ENCODE measurements around the gene THPO.

DNA sequence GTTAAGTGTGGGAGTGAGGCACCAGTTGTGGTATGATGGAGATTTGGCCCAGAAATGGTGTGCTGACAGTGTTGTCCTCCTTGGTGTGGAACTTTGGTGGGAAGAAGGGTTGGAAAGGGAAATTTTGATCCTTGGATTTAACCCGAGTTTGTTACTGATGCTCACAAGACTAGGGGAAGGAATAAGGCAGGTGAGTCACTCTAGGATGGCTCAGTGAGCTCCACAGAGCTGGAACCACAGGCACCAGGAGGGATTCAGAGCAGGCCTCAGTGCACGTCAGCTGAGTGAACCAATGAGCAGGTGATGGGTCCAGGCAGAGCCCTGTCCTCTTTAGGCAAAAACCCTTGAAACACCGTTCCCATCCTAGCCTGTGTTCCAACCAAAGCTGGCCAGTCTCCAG lies 13.3 kb upstream of the THPO start:
- TF ChIP-seq TAF1 (IDR thresholded peaks at IDR 0.05; ENCODE audit: low read depth) (no peak), POLR2AphosphoS5 (IDR thresholded peaks at IDR 0.05) (no peak), EP300 (conservative IDR thresholded peaks at IDR 0.05; ENCODE audit: poor library complexity, severe bottlenecking) (no peak), MXI1 (conservative IDR thresholded peaks at IDR 0.05; ENCODE audit: poor library complexity, severe bottlenecking) (no peak), EZH2 (IDR thresholded peaks at IDR 0.05; ENCODE audit: borderline replicate concordance, insufficient read depth, low read length, poor library complexity, severe bottlenecking) (no peak), SMC3 (conservative IDR thresholded peaks at IDR 0.05; ENCODE audit: poor library complexity) (no peak)
- TF ChIP-seq, protein P1, sequence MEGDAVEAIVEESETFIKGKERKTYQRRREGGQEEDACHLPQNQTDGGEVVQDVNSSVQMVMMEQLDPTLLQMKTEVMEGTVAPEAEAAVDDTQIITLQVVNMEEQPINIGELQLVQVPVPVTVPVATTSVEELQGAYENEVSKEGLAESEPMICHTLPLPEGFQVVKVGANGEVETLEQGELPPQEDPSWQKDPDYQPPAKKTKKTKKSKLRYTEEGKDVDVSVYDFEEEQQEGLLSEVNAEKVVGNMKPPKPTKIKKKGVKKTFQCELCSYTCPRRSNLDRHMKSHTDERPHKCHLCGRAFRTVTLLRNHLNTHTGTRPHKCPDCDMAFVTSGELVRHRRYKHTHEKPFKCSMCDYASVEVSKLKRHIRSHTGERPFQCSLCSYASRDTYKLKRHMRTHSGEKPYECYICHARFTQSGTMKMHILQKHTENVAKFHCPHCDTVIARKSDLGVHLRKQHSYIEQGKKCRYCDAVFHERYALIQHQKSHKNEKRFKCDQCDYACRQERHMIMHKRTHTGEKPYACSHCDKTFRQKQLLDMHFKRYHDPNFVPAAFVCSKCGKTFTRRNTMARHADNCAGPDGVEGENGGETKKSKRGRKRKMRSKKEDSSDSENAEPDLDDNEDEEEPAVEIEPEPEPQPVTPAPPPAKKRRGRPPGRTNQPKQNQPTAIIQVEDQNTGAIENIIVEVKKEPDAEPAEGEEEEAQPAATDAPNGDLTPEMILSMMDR (IDR thresholded peaks at IDR 0.05; ENCODE audit: poor library complexity, severe bottlenecking), result no peak
- TF ChIP-seq, protein P2, sequence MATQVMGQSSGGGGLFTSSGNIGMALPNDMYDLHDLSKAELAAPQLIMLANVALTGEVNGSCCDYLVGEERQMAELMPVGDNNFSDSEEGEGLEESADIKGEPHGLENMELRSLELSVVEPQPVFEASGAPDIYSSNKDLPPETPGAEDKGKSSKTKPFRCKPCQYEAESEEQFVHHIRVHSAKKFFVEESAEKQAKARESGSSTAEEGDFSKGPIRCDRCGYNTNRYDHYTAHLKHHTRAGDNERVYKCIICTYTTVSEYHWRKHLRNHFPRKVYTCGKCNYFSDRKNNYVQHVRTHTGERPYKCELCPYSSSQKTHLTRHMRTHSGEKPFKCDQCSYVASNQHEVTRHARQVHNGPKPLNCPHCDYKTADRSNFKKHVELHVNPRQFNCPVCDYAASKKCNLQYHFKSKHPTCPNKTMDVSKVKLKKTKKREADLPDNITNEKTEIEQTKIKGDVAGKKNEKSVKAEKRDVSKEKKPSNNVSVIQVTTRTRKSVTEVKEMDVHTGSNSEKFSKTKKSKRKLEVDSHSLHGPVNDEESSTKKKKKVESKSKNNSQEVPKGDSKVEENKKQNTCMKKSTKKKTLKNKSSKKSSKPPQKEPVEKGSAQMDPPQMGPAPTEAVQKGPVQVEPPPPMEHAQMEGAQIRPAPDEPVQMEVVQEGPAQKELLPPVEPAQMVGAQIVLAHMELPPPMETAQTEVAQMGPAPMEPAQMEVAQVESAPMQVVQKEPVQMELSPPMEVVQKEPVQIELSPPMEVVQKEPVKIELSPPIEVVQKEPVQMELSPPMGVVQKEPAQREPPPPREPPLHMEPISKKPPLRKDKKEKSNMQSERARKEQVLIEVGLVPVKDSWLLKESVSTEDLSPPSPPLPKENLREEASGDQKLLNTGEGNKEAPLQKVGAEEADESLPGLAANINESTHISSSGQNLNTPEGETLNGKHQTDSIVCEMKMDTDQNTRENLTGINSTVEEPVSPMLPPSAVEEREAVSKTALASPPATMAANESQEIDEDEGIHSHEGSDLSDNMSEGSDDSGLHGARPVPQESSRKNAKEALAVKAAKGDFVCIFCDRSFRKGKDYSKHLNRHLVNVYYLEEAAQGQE (IDR thresholded peaks at IDR 0.05; ENCODE audit: borderline replicate concordance), result no peak
